Activated CD8-positive, alpha-beta T cell treated with anti-CD3 and anti-CD28 coated beads for 36 hours (primary cell): ENCODE results near the gene TUBGCP2. TPM values are rescaled to one million over a fixed set of nuclear protein-coding genes. Genes with fewer than 3 reads are reported as not detected.
A peak's percentile ranks its signal among the peaks of the same experiment; 100 is the strongest.

ENCODE experiments used
- ATAC-seq: fragments of 200-7000 bp; cut with Tn5 transposase; one replicate; pipeline ENCODE4 v1.10.0; 2021; ENCODE audit warnings: mild to moderate bottlenecking, moderate library complexity
- CTCF ChIA-PET: fragments of 350-600 bp; sonication (Branson Sonifier 250); formaldehyde crosslinking; loops from one replicate; lab custom pipeline; 2021; ENCODE audit warnings: antibody characterized with exemption; lab: Charles Lee
- POLR2A ChIA-PET: fragments of 350-600 bp; sonication (Branson Sonifier 250); formaldehyde crosslinking; loops from one replicate; lab custom pipeline; 2021; ENCODE audit warnings: antibody characterized with exemption; lab: Charles Lee
- DNase-seq: peaks from one replicate; pipeline ENCODE4 v3.0.0-alpha.2; 2020
- H3K27ac Mint-ChIP-seq: one replicate; pipeline ENCODE4 v1.8.0; 2021; ENCODE audit warnings: mild to moderate bottlenecking, mixed read lengths
- H3K27me3 Mint-ChIP-seq: one replicate; pipeline ENCODE4 v1.8.0; 2021; ENCODE audit warnings: mixed read lengths
- H3K36me3 Mint-ChIP-seq: one replicate; pipeline ENCODE4 v1.8.0; 2021; ENCODE audit warnings: low read depth, mixed read lengths
- H3K4me1 Mint-ChIP-seq: one replicate; pipeline ENCODE4 v1.8.0; 2021; ENCODE audit warnings: low read depth, mixed read lengths
- H3K4me3 Mint-ChIP-seq: one replicate; pipeline ENCODE4 v1.8.0; 2021; ENCODE audit warnings: mild to moderate bottlenecking, moderate library complexity, mixed read lengths
- H3K9me3 Mint-ChIP-seq: one replicate; pipeline ENCODE4 v1.8.0; 2021; ENCODE audit warnings: mixed read lengths
- intact Hi-C: fragments of 100-400 bp; cut with micrococcal nuclease; formaldehyde crosslinking; loops from one replicate; pipeline ENCODE4 v1.10.0; 2022
- total RNA-seq, 2 experiments: library from RNA; stranded (reverse); gene quantifications; one replicate each; pipeline ENCODE4 v1.2.3, GENCODE V29; 2021
- TF ChIP-seq, protein P1 (sequence below): fragments of 200-600 bp; IDR thresholded peaks from one replicate; pipeline ENCODE4 v1.8.0; 2022; ENCODE audit warnings: antibody characterized with exemption, mild to moderate bottlenecking

The TUBGCP2 gene
- total RNA-seq, 2 experiments from 2014 or later: 54.1 to 57.5 TPM

DNA sequence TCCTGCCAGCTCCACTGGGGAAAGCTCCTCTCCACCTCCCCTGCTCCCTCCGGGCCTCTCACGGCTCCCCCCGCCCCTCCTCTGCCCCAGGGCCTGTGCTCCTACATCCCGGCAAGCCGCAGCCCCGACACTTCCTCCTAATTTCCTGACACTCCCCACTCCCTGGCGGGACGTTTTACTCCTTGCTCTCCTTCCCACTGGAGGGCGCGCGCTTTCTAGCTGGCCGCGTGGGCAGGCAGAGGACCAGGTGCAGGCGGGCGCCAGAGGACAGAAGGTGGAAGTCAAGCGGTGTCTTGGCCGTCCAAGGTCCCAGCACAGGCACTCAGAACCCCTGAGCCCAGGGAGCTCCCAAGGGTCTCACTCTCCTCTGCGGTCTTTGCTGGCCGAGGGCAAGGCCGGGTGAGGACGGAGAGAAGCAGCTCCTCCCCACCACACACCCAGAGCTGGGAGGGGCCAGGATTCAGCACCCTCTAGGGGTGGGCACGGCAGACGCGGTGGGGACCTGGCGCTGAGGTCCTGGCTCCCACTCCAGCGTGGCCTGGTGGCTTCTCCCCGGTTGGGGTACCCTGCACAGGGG, 51.1 kb downstream of the TUBGCP2 start:
- peak overlapping the region; percentile 61 for H3K4me3 Mint-ChIP-seq
- peak overlapping the region; percentile 86 for H3K27ac Mint-ChIP-seq
- ATAC-seq: peak; percentile 6
- no peaks in the 10 kb centered on the region for H3K9me3 Mint-ChIP-seq
- ChIA-PET POLR2A (interaction anchor here (0.8 to 3.8 kb wide), 6 partner anchors 10 to 50 kb away, joined by 3 to 32 read pairs (median 4); partner anchors contain the start of gene ADAM8), CTCF (interaction anchor here (0.8 to 3.5 kb wide), 7 partner anchors 18 to 114 kb away, joined by 3 to 28 read pairs (median 4); partner anchors contain the start of gene ADAM8)
- peaks cover 2% of the 10 kb centered on the region for H3K27me3 Mint-ChIP-seq
- DNase-seq: peak; percentile 44
- intact Hi-C loops: no loop called here
- H3K36me3 Mint-ChIP-seq: peaks cover 2% of the 10 kb centered on the region
- TF ChIP-seq, protein P1, sequence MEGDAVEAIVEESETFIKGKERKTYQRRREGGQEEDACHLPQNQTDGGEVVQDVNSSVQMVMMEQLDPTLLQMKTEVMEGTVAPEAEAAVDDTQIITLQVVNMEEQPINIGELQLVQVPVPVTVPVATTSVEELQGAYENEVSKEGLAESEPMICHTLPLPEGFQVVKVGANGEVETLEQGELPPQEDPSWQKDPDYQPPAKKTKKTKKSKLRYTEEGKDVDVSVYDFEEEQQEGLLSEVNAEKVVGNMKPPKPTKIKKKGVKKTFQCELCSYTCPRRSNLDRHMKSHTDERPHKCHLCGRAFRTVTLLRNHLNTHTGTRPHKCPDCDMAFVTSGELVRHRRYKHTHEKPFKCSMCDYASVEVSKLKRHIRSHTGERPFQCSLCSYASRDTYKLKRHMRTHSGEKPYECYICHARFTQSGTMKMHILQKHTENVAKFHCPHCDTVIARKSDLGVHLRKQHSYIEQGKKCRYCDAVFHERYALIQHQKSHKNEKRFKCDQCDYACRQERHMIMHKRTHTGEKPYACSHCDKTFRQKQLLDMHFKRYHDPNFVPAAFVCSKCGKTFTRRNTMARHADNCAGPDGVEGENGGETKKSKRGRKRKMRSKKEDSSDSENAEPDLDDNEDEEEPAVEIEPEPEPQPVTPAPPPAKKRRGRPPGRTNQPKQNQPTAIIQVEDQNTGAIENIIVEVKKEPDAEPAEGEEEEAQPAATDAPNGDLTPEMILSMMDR: peak; percentile 27
- H3K4me1 Mint-ChIP-seq: peaks cover 46% of the 10 kb centered on the region

DNA sequence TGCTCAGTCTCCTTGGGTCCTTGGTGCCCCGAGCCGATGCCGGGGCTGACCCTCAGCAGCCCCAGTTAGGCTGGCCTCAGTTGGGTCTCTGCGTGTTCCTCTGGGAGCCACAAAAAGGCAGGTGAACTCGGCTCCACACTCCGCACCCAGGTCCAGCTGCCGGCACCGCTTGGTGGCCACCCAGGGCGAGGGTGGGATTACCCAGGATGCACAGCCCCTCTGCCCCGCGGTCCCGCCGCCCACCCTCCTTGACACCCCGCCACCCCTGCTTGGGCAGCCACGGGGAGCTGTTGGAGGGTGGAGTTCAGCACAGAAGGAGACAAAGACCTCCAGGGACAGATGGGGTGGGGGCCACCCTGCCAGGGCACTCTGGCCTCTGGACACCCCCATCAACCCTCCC, 53.3 kb downstream of the TUBGCP2 start:
- intact Hi-C loops: no loop called here
- peaks cover 32% of the 10 kb centered on the region for H3K4me1 Mint-ChIP-seq

DNA sequence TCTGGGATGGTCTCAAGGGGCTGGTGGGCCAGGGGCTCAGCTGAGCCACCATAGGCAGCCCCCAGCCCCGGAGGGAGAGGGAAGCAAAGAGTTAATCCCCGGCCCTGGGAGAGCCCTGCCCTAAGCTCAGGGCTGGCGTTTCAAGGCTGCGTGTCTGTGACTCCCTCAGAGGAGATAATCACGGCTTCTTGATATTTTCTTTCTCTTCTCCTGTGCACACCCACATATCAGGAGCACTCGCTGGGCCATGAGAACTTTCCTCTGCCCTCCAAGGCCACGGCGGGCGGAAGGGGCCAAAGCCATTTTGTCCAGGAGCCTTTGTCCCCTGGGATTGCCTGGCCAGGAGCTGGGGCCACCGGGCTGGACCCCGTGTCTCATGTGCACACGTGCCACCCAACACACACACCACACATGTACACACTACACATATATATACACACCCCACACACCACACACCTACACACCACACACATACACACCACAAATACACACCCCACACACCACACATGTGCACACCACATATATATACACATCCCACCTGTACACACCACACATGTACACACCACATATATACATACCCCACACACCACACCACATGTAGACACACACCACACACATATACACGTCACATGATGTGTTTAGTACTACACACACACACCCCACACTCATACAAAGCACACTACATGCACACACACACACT, 54.1 kb downstream of the TUBGCP2 start:
- H3K4me1 Mint-ChIP-seq: peaks cover 25% of the 10 kb centered on the region
- peaks cover 2% of the 10 kb centered on the region for H3K27me3 Mint-ChIP-seq
- TF ChIP-seq, protein P1: no peak
- CTCF ChIA-PET: no interaction called here
- ATAC-seq (no peak), DNase-seq (no peak)
- intact Hi-C loops: no loop called here
- no peaks in the 10 kb centered on the region for H3K9me3 Mint-ChIP-seq
- no peak overlapping the region for H3K27ac Mint-ChIP-seq
- POLR2A ChIA-PET: no interaction called here
- no peak overlapping the region for H3K4me3 Mint-ChIP-seq
- H3K36me3 Mint-ChIP-seq: no peaks in the 10 kb centered on the region

More for the DNA sequence above, 53.3 kb downstream of the TUBGCP2 start:
- ATAC-seq (no peak), DNase-seq (no peak)
- Mint-ChIP-seq H3K36me3 (no peaks in the 10 kb centered on the region), H3K27me3 (peaks cover 2% of the 10 kb centered on the region), H3K9me3 (no peaks in the 10 kb centered on the region), H3K4me3 (no peak overlapping the region), H3K27ac (no peak overlapping the region)
- TF ChIP-seq, protein P1: no peak
- ChIA-PET POLR2A (interaction anchor here (0.5 kb wide), 1 partner anchor 28 kb away, joined by 3 read pairs; no protein-coding TSS in a partner anchor), CTCF (no interaction called here)

DNA sequence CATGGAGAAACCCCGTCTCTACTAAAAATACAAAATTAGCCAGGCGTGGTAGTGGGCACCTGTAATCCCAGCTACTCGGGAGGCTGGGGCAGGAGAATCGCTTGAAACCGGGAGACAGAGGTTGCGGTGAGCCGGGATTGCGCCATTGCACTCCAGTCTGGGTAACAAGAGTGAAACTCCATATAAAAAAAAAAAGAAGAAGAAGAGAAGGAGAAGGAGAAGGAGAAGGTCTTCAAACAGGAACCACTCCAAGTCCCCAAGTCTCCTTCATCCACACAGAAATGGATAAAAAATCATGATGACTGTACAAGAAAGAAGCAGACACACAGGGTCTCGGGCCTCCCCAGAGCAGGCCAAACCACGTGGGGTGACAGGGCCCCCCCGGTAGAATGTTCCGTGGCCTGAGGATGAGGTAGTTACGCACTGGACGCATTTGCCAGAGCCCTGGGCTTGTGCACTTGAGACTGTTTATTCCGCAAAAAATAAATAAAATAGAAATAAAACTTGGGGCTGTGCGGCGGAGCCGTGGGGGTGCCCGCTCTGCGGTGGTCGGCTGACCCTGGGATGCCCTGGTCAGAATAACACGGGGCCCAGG, 55.2 kb downstream of the TUBGCP2 start:
- intact Hi-C loops: no loop called here
- no peak for ATAC-seq
- TF ChIP-seq, protein P1: no peak
- peaks cover 17% of the 10 kb centered on the region for H3K4me1 Mint-ChIP-seq
- no peak overlapping the region for H3K27ac Mint-ChIP-seq
- ChIA-PET CTCF (no interaction called here), POLR2A (no interaction called here)
- H3K4me3 Mint-ChIP-seq: no peak overlapping the region
- no peak for DNase-seq
- H3K36me3 Mint-ChIP-seq: no peaks in the 10 kb centered on the region
- H3K9me3 Mint-ChIP-seq: no peaks in the 10 kb centered on the region
- no peaks in the 10 kb centered on the region for H3K27me3 Mint-ChIP-seq

DNA sequence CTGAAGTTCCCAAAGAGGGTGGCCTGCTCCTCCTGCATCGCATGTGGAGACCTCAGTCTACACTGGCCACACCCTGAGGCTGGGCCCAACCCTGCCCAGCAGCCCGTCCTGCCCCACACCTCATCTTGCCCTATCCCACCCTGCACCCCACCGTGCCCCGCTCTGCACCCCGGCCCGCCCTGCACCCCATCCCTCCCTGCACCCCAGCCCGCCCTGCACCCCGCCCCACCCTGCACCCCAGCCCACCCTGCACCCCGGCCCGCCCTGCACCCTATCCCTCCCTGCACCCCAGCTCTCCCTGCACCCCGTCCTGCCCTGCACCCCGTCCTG, 56.5 kb downstream of the TUBGCP2 start:
- no peaks in the 10 kb centered on the region for H3K9me3 Mint-ChIP-seq
- ATAC-seq (no peak), DNase-seq (no peak)
- ChIA-PET POLR2A (no interaction called here), CTCF (no interaction called here)
- intact Hi-C loops: no loop called here
- H3K36me3 Mint-ChIP-seq: no peaks in the 10 kb centered on the region
- TF ChIP-seq, protein P1: no peak
- H3K27ac Mint-ChIP-seq: no peak overlapping the region
- no peak overlapping the region for H3K4me3 Mint-ChIP-seq
- H3K4me1 Mint-ChIP-seq: peaks cover 4% of the 10 kb centered on the region
- H3K27me3 Mint-ChIP-seq: no peaks in the 10 kb centered on the region
